ENCODE data around the gene INSYN2B.

GRCh38 chr5:170025853-170026252, 45.6 kb upstream of the INSYN2B start:
- TF ChIP-seq, protein P1, sequence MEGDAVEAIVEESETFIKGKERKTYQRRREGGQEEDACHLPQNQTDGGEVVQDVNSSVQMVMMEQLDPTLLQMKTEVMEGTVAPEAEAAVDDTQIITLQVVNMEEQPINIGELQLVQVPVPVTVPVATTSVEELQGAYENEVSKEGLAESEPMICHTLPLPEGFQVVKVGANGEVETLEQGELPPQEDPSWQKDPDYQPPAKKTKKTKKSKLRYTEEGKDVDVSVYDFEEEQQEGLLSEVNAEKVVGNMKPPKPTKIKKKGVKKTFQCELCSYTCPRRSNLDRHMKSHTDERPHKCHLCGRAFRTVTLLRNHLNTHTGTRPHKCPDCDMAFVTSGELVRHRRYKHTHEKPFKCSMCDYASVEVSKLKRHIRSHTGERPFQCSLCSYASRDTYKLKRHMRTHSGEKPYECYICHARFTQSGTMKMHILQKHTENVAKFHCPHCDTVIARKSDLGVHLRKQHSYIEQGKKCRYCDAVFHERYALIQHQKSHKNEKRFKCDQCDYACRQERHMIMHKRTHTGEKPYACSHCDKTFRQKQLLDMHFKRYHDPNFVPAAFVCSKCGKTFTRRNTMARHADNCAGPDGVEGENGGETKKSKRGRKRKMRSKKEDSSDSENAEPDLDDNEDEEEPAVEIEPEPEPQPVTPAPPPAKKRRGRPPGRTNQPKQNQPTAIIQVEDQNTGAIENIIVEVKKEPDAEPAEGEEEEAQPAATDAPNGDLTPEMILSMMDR (IDR thresholded peaks at IDR 0.05), result no peak
- no peak for TF ChIP-seq POLR2A (IDR thresholded peaks at IDR 0.05)

All from thyroid gland (tissue), 4 donors.